Omental fat pad (tissue), 4 donors: Measurements from ENCODE around the gene PCK2. TPM values are rescaled to one million over a fixed set of nuclear protein-coding genes. Genes with fewer than 3 reads are reported as not detected.

Experiments
- ATAC-seq: fragments of 150-250 bp; one replicate; pipeline ENCODE4 v1.9.1; 2016; ENCODE audit warnings: mild to moderate bottlenecking, moderate library complexity; ENCODE audit not compliant: low FRiP score
- DNase-seq: peaks from one replicate; pipeline ENCODE4 v3.0.0-alpha.2; 2019; ENCODE audit warnings: low spot score
- total RNA-seq, 4 donors: library from RNA; depleted of rRNA; stranded (reverse); fragments of >200 nt; gene quantifications; one replicate each; pipeline ENCODE4 v1.1.0, GENCODE V29; 2016
- TF ChIP-seq, protein P1 (sequence below), 3 donors: fragments of 450-650 bp; IDR thresholded peaks; one replicate each; pipeline ENCODE4 v1.5.1; 2016 to 2017; ENCODE audit warnings: antibody characterized with exemption in 3 of 3, mild to moderate bottlenecking in 3 of 3, moderate library complexity in 2 of 3

The PCK2 gene
- total RNA-seq, 4 donors from 2014 or later = 33.6 to 53.4 (median 42.9) TPM

DNA sequence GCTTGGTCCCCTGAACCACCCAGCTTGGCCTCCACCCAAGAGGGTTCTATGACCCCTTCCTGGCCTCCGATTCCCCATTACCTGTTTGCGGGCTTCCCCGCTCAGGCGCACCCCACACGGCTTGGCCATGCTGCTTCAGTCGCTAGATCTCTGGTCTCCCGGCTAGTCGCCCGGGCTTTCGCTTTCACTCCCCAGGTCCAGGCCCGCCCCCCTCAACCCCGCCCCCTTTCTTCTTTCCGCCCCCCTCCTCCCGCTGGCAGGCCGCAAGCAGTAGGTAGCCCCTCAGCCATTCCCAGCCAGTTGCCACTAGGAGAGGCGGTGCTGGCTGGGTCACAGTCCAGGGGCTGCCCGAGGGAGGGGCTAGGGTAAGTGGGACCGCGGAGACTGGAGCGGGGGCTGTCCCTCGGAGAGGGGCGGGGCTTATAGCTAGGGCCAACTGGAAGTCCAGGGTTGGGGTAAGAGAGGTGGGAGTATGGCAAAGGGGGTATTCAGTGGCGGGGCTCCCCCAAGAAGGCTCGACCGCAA, 52.4 kb downstream of the PCK2 start, which contains the start of gene PSME2:
PSME2 (minus strand) TSS at position 158 of the 525 bp plus-strand sequence; CDS start at position 129, 29 bp downstream.
- peak; percentile 83 for ATAC-seq
- TF ChIP-seq, protein P1, sequence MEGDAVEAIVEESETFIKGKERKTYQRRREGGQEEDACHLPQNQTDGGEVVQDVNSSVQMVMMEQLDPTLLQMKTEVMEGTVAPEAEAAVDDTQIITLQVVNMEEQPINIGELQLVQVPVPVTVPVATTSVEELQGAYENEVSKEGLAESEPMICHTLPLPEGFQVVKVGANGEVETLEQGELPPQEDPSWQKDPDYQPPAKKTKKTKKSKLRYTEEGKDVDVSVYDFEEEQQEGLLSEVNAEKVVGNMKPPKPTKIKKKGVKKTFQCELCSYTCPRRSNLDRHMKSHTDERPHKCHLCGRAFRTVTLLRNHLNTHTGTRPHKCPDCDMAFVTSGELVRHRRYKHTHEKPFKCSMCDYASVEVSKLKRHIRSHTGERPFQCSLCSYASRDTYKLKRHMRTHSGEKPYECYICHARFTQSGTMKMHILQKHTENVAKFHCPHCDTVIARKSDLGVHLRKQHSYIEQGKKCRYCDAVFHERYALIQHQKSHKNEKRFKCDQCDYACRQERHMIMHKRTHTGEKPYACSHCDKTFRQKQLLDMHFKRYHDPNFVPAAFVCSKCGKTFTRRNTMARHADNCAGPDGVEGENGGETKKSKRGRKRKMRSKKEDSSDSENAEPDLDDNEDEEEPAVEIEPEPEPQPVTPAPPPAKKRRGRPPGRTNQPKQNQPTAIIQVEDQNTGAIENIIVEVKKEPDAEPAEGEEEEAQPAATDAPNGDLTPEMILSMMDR (IDR thresholded peaks at IDR 0.05) = no peak
- peak; percentile 80 for DNase-seq

DNA sequence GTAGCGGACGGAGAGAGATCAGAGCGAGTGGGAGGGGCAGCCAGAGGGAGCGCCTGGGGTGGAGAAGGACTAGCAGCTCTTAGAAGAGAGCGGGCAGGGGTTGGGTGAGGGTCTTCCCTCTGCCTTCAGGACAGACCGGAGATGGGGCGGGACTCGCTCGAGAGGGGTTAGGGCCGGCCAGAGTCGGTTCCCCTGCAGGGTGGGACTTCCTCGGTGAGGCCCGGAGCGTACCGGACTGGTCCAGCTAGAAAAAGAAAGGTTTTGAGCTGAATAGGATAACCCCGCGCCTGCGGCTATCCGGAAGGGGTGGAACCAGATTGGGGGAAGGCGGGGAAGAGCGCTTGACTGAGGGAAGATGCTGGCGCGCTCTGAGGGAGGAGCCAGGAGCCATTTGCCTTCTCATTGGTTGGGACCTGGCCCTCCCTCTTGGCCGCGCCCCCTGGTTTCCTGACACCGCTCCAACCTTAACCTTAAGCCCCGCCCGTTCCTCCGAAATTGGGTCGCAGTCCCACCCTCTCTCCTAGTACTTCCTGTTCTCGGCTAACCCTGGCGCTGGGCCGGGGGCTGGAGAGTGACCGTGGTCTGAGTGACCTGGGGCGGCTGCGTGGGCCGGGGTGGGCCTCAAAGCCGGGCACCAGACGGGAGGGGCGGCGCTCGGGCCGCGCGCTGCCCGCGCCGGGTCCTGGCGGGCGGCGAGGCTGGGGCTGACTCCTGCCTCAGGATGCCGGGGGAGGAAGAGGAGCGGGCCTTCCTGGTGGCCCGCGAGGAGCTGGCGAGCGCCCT, 53.1 kb downstream of the PCK2 start, which contains the start of gene RNF31:
RNF31 (plus strand) TSS at position 521 of the 783 bp plus-strand sequence; CDS start at position 722, 201 bp downstream.
- peak; percentile 95 for ATAC-seq
- TF ChIP-seq, protein P1 (IDR thresholded peaks at IDR 0.05) = no peak
- peak; percentile 90 for DNase-seq

DNA sequence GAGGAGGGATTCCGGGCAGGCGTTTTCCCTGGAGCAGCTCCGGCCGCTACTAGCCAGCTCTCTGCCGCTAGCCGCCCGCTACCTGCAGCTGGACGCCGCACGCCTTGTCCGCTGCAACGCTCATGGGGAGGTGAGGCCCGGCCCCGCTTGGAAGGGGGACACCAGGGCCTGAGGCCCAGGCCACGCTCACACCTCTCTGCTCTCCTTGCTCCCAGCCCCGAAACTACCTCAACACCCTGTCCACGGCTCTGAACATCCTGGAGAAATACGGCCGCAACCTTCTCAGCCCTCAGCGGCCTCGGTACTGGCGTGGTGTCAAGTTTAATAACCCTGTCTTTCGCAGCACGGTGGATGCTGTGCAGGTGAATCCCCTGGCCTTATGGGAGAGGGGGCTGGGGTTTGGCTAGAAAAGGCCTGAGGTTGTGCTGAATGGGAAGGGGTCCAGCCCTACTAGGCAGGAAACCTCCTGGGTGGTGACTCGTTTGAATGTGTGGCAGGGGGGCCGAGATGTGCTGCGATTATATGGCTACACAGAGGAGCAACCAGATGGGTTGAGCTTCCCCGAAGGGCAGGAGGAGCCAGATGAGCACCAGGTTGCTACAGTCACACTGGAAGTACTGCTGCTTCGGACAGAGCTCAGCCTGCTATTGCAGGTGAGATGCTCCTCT, 53.8 kb downstream of the PCK2 start:
- DNase-seq (no peak), ATAC-seq (no peak)
- TF ChIP-seq, protein P1 (IDR thresholded peaks at IDR 0.05) = no peak

DNA sequence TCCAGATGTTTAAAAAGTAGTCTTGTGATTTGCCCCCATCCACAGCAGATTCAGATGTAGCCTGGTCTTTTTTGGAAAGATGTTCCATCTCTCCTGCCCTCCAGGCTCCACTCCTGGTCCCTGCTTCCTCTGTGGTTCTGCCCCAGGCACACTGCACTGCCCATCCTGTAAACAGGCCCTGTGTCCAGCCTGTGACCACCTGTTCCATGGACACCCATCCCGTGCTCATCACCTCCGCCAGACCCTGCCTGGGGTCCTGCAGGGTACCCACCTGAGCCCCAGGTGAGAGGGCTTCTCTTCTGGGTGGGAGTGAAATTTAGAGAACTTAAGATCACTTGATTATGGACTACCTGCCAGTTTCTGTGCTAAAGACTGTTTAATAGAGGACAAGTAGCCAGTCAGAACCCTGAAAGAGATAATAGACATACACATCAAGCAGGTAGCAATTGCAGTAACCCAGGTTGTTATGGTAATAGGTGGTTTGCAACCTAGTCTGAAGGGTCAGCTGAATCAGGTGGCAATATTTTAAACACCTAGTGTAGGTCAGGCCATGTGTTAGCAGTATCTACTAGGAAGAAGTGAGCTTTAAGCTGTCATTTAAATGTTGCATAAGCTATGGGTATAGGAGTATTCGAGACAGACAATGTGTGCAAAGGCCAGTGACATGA, 55.3 kb downstream of the PCK2 start:
- ATAC-seq (no peak), DNase-seq (no peak)
- TF ChIP-seq, protein P1 (IDR thresholded peaks at IDR 0.05) = no peak

DNA sequence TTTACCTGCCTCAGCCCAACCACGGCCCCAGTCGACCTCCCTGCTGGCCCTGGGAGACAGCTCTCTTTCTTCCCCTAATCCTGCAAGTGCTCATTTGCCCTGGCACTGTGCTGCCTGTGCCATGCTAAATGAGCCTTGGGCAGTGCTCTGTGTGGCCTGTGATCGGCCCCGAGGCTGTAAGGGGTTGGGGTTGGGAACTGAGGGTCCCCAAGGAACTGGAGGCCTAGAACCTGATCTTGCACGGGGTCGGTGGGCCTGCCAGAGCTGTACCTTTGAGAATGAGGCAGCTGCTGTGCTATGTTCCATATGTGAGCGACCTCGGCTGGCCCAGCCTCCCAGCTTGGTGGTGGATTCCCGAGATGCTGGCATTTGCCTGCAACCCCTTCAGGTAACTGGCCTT, 56.0 kb downstream of the PCK2 start:
- ATAC-seq (no peak), DNase-seq (no peak)
- TF ChIP-seq, protein P1 (IDR thresholded peaks at IDR 0.05) = no peak

DNA sequence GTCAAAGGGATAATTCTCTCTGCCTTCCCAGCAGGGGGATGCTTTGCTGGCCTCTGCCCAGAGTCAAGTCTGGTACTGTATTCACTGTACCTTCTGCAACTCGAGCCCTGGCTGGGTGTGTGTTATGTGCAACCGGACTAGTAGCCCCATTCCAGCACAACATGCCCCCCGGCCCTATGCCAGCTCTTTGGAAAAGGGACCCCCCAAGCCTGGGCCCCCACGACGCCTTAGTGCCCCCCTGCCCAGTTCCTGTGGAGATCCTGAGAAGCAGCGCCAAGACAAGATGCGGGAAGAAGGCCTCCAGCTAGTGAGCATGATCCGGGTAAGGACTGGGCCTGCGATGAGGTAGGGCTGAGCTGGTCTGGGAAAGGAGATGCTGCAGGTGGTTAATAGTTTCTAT, 56.5 kb downstream of the PCK2 start:
- TF ChIP-seq, protein P1 (IDR thresholded peaks at IDR 0.05) = no peak
- DNase-seq = no peak
- ATAC-seq = no peak
